ENCODE results near the gene LENEP.

LENEP gene

GRCh38 chr1:154962156-154962749, 31.1 kb upstream of the LENEP start:
- POLR2A ChIA-PET, result interaction anchor here (1.1 to 3.9 kb wide), 6 partner anchors 10 to 123 kb away, joined by 3 to 74 read pairs (median 4); partner anchors contain the start of gene SHC1

GRCh38 chr1:154962795-154963330, 30.5 kb upstream of the LENEP start:
- no peak for TF ChIP-seq CTCF (IDR thresholded peaks at IDR 0.05; ENCODE audit: insufficient read depth, low read length, missing control alignments)
- no peak overlapping the region; the same call in 1 of the 2 replicates for H3K4me3 ChIP-seq (ENCODE audit: low read depth, low read length)
- DNase-seq (ENCODE audit: low read depth, low spot score), result no peak
- ChIA-PET CTCF (interaction anchor here (1.5 to 5.0 kb wide), 4 partner anchors 9 to 34 kb away, joined by 6 to 62 read pairs (median 28); partner anchors contain the start of genes CKS1B, LENEP and SHC1), POLR2A (interaction anchor here (1.4 to 3.9 kb wide), 2 partner anchors 9 to 37 kb away, joined by 4 to 74 read pairs; partner anchors contain the start of gene SHC1)

More at GRCh38 chr1:154962156-154962749, 31.1 kb upstream of the LENEP start:
- no peak for DNase-seq (ENCODE audit: low read depth, low spot score)
- H3K4me3 ChIP-seq (ENCODE audit: low read depth, low read length), result peak overlapping the region; percentile 74
- CTCF ChIA-PET, result interaction anchor here (0.7 to 5.0 kb wide), 12 partner anchors 9 to 167 kb away, joined by 3 to 62 read pairs (median 5); partner anchors contain the start of genes CKS1B, LENEP and SHC1
- no peak for TF ChIP-seq CTCF (IDR thresholded peaks at IDR 0.05; ENCODE audit: insufficient read depth, low read length, missing control alignments)

- DNase-seq (ENCODE audit: low read depth, low spot score), result no peak
- CTCF ChIA-PET, result interaction anchor here (1.2 kb wide), 1 partner anchor 20 kb away, joined by 3 read pairs; no protein-coding TSS in a partner anchor
- POLR2A ChIA-PET, result interaction anchor here (1.5 to 3.9 kb wide), 2 partner anchors 8 to 9 kb away, joined by 4 to 74 read pairs; partner anchors contain the start of gene SHC1
- no peak for TF ChIP-seq CTCF (IDR thresholded peaks at IDR 0.05; ENCODE audit: insufficient read depth, low read length, missing control alignments)
- H3K4me3 ChIP-seq (ENCODE audit: low read depth, low read length), result no peak overlapping the region
Observed at GRCh38 chr1:154963643-154964042, 29.7 kb upstream of the LENEP start.

- POLR2A ChIA-PET, result interaction anchor here (0.6 to 1.5 kb wide), 3 partner anchors 8 to 53 kb away, joined by 3 to 4 read pairs (median 3); no protein-coding TSS in a partner anchor
- CTCF ChIA-PET, result interaction anchor here (0.7 to 2.8 kb wide), 6 partner anchors 8 to 52 kb away, joined by 3 to 16 read pairs (median 4); partner anchors contain the start of gene PBXIP1
- DNase-seq (ENCODE audit: low read depth, low spot score), result no peak
- H3K4me3 ChIP-seq (ENCODE audit: low read depth, low read length), result no peak overlapping the region
- no peak for TF ChIP-seq CTCF (IDR thresholded peaks at IDR 0.05; ENCODE audit: insufficient read depth, low read length, missing control alignments)
Observed at GRCh38 chr1:154964359-154964758, 29.0 kb upstream of the LENEP start.

GRCh38 chr1:154966111-154966510, 27.3 kb upstream of the LENEP start:
- H3K4me3 ChIP-seq (ENCODE audit: low read depth, low read length), result no peak overlapping the region
- POLR2A ChIA-PET, result no interaction called here
- no peak for DNase-seq (ENCODE audit: low read depth, low spot score)
- TF ChIP-seq CTCF (IDR thresholded peaks at IDR 0.05; ENCODE audit: insufficient read depth, low read length, missing control alignments), result no peak
- CTCF ChIA-PET, result interaction anchor here (0.7 to 2.9 kb wide), 10 partner anchors 10 to 207 kb away, joined by 3 to 16 read pairs (median 4); partner anchors contain the start of genes EFNA4, KRTCAP2 and PBXIP1
